ENCODE measurements around the gene TMEM9.
"Not testable (repeated sequence)": the region's sequence is repeated elsewhere in the genome, so short reads cannot be mapped to it uniquely, and the experiment has no call there.

The TMEM9 gene

GRCh38 chr1:201170533-201171062, 16.3 kb upstream of the TMEM9 start:
- peak overlapping the region; percentile 50 for H3K4me3 ChIP-seq (ENCODE audit: low read depth, low read length)
- in situ Hi-C loops (cut with HindIII; ENCODE audit: low sequenced_read_pairs), result no loop called here
- no peak for DNase-seq (ENCODE audit: low read depth)
- TF ChIP-seq CTCF (IDR thresholded peaks at IDR 0.05; ENCODE audit: low read depth, low read length, missing control alignments), result no peak

GRCh38 chr1:201169971-201170532, 15.8 kb upstream of the TMEM9 start:
- H3K4me3 ChIP-seq (ENCODE audit: low read depth, low read length), result peak overlapping the region; percentile 50
- TF ChIP-seq CTCF (IDR thresholded peaks at IDR 0.05; ENCODE audit: low read depth, low read length, missing control alignments), result no peak
- in situ Hi-C loops (cut with HindIII; ENCODE audit: low sequenced_read_pairs), result no loop called here
- DNase-seq (ENCODE audit: low read depth), result no peak

- DNase-seq (ENCODE audit: low read depth), result no peak
- no peak overlapping the region for H3K4me3 ChIP-seq (ENCODE audit: low read depth, low read length)
- no peak for TF ChIP-seq CTCF (IDR thresholded peaks at IDR 0.05; ENCODE audit: low read depth, low read length, missing control alignments)
- in situ Hi-C loops (cut with HindIII; ENCODE audit: low sequenced_read_pairs), result no loop called here
Observed at GRCh38 chr1:201169203-201169602, 14.9 kb upstream of the TMEM9 start.

- in situ Hi-C loops (cut with HindIII; ENCODE audit: low sequenced_read_pairs), result no loop called here
- no peak for TF ChIP-seq CTCF (IDR thresholded peaks at IDR 0.05; ENCODE audit: low read depth, low read length, missing control alignments)
- H3K4me3 ChIP-seq (ENCODE audit: low read depth, low read length), result no peak overlapping the region
- no peak for DNase-seq (ENCODE audit: low read depth)
Observed at GRCh38 chr1:201167041-201167991, 13.0 kb upstream of the TMEM9 start.

- no peak for TF ChIP-seq CTCF (IDR thresholded peaks at IDR 0.05; ENCODE audit: low read depth, low read length, missing control alignments)
- no peak for DNase-seq (ENCODE audit: low read depth)
- in situ Hi-C loops (cut with HindIII; ENCODE audit: low sequenced_read_pairs), result no loop called here
- no peak overlapping the region for H3K4me3 ChIP-seq (ENCODE audit: low read depth, low read length)
Observed at GRCh38 chr1:201164645-201165044, 10.4 kb upstream of the TMEM9 start.

GRCh38 chr1:201163707-201164106, 9.4 kb upstream of the TMEM9 start:
- no peak for DNase-seq (ENCODE audit: low read depth)
- no peak for TF ChIP-seq CTCF (IDR thresholded peaks at IDR 0.05; ENCODE audit: low read depth, low read length, missing control alignments)
- H3K4me3 ChIP-seq (ENCODE audit: low read depth, low read length), result no peak overlapping the region
- in situ Hi-C loops (cut with HindIII; ENCODE audit: low sequenced_read_pairs), result no loop called here

GRCh38 chr1:201163036-201163435, 8.8 kb upstream of the TMEM9 start:
- in situ Hi-C loops (cut with HindIII; ENCODE audit: low sequenced_read_pairs), result not testable (repeated sequence)

More at GRCh38 chr1:201163036-201163435, 8.8 kb upstream of the TMEM9 start:
- DNase-seq (ENCODE audit: low read depth); H3K4me3 ChIP-seq (ENCODE audit: low read depth, low read length): not testable (repeated sequence)
